NB4 (cell line): ENCODE data around the gene GNA15.
A peak's percentile ranks its signal among the peaks of the same experiment; 100 is the strongest.

Experiments
- TF ChIP-seq, protein P1 (sequence below): IDR thresholded peaks from one replicate; pipeline ENCODE4 v1.5.1; 2012; ENCODE audit warnings: low read depth, low read length
- TF ChIP-seq, protein P2 (sequence below): IDR thresholded peaks from 2 replicates; pipeline ENCODE4 v1.6.1; 2011; ENCODE audit warnings: low read depth, low read length

DNA sequence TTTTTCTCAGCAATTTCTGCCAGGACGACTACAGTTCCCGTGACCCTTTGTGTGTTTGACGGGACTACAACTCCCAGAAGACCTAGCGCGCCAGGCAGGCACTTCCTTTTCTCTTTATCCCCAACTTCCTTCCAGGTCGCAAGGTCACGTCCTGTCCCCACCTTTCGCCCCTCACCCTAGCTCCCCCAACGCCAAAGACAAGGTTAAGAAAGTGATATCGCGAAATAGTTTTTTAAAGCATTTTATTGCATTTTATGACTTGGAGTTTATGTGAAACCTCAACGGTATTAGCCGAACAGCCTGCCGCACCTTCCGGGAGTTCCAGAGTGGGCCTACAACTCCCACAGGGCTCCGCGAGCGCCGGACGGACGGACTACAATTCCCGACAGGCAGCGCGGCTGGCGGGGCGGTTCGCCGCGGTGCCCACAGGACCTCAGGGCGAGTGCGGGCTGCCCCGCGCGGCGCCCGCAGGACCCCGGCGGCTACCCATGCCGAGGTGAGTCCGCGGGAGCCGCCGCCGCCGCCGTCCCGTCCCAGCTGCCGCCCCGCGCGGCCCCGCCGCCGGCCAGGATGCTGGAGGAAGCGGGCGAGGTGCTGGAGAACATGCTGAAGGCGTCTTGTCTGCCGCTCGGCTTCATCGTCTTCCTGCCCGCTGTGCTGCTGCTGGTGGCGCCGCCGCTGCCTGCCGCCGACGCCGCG is 49.8 kb downstream of the GNA15 start, which contains the start of gene NCLN:
- TF ChIP-seq, protein P1, sequence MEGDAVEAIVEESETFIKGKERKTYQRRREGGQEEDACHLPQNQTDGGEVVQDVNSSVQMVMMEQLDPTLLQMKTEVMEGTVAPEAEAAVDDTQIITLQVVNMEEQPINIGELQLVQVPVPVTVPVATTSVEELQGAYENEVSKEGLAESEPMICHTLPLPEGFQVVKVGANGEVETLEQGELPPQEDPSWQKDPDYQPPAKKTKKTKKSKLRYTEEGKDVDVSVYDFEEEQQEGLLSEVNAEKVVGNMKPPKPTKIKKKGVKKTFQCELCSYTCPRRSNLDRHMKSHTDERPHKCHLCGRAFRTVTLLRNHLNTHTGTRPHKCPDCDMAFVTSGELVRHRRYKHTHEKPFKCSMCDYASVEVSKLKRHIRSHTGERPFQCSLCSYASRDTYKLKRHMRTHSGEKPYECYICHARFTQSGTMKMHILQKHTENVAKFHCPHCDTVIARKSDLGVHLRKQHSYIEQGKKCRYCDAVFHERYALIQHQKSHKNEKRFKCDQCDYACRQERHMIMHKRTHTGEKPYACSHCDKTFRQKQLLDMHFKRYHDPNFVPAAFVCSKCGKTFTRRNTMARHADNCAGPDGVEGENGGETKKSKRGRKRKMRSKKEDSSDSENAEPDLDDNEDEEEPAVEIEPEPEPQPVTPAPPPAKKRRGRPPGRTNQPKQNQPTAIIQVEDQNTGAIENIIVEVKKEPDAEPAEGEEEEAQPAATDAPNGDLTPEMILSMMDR: no peak
- TF ChIP-seq, protein P2, sequence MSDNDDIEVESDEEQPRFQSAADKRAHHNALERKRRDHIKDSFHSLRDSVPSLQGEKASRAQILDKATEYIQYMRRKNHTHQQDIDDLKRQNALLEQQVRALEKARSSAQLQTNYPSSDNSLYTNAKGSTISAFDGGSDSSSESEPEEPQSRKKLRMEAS: peak; percentile 38; the same call in 1 of the 2 replicates
